KG1 (cell line): Measurements from ENCODE around the gene CRYZL1.

Experiments
- DNase-seq: peaks from one replicate; lab custom pipeline; 2025; lab: John Stamatoyannopoulos, UW

CRYZL1 gene

DNA sequence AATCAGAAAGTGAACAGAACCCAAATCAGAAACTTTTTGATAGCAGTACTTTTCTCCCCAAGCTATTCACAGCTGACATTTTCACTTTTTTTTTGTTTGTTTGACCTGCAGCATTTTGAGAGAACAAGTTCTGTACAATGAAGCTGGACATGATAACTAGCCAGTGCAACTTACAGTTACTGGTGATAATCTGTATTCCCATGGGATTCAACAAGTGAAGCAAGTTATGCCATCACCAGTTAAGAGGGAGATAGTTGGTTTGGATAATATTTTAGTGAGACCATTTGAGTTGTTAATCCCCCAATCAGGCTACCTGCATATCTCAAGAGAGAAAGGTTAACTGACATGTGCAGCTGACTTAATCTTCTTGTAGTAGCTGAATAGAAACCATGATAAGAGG lies 80.6 kb downstream of the CRYZL1 start:
- no peak for DNase-seq

- DNase-seq = no peak
Observed at GRCh38 chr21:33559813-33560212, 81.7 kb downstream of the CRYZL1 start.

DNA sequence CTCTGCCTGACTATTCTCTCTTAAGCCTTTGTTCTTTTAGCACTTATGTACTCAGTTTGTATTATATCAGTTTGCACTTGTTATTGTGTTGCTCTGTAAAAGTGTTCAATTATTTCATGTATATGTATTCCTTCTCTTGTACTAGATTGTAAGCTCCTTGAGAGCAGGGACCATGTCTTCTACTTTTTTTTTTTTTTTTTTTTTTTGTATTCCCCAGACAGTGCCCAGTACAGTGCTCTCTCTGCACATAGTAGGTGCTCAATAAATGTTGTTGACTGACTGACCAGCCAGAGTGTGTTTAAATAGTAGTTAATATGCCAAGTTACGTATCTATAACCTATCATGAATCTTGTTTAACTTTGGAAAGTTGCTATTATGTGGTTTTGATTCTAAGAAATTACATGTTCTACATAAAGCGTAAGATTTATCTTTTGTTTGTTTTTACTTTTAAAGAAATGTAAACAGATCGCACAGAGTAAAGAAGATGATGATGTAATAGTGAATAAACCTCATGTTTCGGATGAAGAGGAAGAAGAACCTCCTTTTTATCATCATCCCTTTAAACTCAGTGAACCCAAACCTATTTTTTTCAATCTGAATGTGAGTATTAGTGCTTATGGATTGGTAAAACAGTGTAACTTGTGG lies 82.6 kb downstream of the CRYZL1 start:
- DNase-seq = no peak

DNA sequence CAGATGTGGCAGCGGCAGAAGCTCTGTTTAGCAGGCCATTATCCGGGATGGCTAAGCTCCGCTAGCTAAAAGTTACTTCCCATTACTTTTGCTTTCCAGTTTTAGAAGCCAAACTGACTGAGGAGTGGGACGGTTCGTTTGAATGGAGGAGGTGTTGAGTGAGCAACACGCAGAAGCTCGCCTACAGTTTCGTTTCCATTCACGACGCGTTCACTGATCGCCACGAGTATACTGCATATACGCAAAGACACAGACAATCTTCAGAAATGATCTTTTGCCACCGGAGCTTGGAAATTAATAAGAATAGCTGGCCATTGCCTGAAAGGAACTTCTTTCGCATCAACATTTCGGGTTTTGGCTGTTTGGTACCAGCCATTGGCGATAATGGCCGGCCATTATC lies 84.1 kb downstream of the CRYZL1 start:
- DNase-seq = no peak

- DNase-seq = no peak
Observed at GRCh38 chr21:33554982-33555344, 86.6 kb downstream of the CRYZL1 start.

GRCh38 chr21:33554236-33554981 lies 87.1 kb downstream of the CRYZL1 start:
- DNase-seq = no peak

- DNase-seq = no peak
Observed at GRCh38 chr21:33552999-33553598, 88.4 kb downstream of the CRYZL1 start.

DNA sequence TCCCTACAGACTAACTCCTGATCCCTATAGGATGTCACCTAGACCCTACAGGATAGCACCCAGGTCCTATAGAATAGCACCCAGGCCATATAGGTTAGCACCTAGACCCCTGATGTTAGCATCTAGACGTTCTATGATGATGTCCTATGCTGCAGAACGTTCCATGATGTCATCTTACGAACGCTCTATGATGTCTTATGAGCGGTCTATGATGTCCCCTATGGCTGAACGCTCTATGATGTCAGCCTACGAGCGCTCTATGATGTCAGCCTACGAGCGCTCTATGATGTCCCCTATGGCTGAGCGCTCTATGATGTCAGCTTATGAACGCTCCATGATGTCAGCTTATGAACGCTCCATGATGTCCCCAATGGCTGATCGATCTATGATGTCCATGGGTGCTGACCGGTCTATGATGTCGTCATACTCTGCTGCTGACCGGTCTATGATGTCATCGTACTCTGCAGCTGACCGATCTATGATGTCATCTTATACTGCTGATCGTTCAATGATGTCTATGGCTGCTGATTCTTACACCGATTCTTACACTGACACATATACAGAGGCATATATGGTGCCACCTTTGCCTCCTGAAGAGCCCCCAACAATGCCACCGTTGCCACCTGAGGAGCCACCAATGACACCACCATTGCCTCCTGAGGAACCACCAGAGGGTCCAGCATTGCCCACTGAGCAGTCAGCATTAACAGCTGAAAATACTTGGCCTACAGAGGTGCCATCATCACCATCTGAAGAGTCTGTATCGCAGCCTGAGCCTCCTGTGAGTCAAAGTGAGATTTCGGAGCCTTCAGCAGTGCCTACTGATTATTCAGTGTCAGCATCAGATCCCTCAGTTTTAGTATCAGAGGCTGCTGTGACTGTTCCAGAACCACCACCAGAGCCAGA lies 89.2 kb downstream of the CRYZL1 start:
- DNase-seq = no peak

GRCh38 chr21:33551664-33552063 lies 89.9 kb downstream of the CRYZL1 start:
- DNase-seq = no peak

DNA sequence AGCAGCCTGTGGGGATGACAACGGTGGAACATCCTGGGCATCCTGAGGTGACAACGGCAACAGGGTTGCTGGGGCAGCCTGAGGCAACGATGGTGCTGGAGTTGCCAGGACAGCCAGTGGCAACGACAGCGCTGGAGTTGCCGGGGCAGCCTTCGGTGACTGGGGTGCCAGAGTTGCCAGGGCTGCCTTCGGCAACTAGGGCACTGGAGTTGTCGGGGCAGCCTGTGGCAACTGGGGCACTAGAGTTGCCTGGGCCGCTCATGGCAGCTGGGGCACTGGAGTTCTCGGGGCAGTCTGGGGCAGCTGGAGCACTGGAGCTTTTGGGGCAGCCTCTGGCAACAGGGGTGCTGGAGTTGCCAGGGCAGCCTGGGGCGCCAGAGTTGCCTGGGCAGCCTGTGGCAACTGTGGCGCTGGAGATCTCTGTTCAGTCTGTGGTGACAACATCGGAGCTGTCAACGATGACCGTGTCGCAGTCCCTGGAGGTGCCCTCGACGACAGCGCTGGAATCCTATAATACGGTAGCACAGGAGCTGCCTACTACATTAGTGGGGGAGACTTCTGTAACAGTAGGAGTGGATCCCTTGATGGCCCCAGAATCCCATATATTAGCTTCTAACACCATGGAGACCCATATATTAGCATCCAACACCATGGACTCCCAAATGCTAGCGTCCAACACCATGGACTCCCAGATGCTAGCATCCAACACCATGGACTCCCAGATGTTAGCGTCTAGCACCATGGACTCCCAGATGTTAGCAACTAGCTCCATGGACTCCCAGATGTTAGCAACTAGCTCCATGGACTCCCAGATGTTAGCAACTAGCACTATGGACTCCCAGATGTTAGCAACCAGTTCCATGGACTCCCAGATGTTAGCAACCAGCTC lies 90.5 kb downstream of the CRYZL1 start:
- DNase-seq = no peak

DNA sequence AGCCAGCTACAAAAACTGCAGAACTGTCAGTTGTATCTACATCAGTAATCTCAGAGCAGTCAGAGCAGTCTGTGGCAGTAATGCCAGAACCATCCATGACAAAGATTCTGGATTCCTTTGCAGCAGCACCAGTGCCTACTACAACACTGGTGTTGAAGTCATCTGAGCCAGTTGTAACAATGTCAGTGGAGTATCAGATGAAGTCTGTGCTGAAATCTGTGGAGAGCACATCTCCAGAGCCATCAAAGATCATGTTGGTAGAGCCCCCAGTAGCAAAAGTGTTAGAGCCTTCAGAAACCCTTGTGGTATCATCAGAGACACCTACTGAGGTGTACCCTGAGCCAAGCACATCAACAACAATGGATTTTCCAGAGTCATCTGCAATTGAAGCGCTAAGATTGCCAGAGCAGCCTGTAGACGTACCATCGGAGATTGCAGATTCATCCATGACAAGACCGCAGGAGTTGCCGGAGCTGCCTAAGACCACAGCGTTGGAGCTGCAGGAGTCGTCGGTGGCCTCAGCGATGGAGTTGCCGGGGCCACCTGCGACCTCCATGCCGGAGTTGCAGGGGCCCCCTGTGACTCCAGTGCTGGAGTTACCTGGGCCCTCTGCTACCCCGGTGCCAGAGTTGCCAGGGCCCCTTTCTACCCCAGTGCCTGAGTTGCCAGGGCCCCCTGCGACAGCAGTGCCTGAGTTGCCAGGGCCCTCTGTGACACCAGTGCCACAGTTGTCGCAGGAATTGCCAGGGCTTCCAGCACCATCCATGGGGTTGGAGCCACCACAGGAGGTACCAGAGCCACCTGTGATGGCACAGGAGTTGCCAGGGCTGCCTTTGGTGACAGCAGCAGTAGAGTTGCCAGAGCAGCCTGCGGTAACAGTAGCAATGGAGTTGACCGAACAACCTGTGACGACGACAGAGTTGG lies 91.4 kb downstream of the CRYZL1 start:
- no peak for DNase-seq

DNA sequence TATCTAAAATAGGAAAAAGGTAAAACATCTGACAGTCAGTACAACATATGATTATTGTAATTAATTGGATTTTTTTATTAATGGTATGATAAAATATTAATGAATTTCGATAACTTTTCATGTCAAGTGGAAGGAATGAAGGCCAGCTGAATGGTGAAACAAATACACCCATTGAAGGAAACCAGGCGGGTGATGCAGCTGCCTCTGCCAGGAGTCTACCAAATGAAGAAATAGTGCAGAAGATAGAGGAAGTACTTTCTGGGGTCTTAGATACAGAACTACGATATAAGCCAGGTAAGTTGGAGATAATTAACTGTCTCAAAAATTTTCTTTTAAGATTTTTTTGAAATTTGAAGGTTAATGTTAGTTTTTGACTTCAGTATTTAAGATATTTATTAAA lies 95.5 kb downstream of the CRYZL1 start:
- DNase-seq = no peak

DNA sequence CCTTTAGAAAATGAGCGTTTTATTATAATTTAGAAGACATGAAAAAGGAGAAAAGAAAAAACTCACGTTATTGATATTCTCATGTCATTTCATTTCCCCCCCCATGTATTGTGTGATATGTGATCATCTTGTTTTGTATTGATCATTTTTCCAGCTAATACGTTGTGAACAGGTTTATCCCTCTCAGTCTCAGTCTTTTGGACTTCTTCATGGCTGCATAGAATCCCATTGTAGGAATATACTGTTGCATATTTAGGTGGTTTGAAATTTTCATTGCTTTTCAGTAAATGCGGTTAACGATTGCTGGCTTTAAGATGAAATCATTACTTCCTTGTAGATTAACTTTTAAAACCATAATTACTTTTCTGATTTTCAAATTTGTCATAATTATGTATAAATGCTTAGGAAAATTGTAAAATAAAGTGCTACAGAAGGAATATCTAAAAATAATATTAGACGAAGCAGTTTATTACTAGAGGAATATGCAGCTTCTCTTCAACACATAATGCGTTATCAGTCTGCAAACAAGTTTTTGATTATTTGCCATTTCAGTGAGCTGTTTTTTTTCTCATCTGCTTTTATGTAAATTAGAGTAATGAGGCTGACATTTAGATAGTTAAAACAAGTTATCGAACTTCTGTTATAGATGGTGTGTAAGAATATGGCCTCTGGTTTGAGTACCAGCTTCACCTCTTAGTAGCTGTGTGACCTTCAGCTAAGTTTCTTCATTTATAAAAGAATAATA lies 96.9 kb downstream of the CRYZL1 start:
- DNase-seq = no peak

DNA sequence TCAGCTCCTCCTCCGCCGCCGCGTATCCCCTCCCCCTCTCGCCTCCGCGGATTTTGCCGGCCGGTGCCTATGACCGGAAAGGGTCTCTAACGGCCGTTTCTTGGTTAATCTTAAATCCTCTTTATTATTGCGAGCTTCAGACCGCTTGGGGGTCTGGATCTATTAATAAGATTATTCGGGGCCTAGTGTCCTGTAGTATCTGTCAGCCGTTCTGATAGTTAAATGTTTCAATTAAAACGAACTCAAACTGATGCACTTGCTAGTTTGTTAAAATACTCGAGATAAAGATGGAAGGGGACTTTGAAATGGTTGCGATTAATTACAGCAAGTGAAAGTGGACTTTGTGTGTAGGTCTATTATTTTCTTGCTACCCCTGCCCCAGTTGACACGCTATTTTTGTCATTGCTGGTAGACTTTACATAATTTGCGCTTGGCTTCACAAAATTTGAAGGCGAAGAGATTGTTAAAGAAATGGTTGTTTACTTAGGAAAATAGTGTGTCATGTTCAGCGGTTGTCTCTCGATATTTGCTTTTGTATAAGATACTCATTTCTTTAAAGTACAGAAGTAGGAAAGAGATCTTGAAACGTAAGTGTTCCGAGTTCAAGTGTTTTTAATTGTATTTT lies 97.9 kb downstream of the CRYZL1 start:
- DNase-seq = no peak

DNA sequence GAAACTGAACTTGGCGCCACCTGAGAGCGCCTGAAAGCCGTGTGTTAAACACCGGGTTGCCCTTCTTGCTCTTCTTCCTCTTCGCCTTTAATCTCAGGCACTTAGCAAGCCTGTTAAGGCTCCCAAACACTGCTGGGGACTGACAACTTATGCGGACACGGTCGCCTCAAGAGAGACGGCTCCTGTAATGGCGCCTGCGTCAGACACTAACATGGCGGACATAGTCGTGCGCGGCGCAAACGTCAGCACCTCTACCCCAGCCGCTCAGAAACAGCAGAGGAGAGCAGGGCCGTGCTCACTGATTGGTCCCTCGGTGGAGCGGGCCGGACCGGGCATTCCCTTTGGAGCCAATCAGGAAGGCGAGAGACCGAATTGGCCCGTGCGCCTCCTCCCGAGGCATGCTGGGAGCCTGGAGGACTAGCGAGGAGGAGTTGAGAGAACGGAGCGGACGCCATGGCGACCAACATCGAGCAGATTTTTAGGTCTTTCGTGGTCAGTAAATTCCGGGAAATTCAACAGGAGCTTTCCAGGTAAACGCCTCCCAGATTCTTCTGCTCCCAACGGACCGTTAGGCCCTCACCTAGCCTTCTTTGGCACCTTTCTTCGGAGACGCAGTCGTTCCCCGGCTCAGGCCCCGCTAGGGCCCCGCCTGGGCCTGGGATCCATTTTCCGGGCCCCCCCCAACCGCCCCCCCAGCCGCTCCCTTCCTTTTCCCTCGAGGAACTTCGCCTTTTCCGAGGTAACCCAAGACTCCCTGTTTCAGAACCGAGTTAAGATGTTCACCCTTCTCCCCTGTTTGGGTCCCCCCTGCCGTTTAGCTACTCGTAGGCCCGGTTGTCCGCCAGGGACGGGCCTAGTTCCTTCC lies 98.7 kb downstream of the CRYZL1 start, which contains the start of gene SON:
Gene SON (plus strand): TSS at position 399 of the 865 bp plus-strand sequence. CDS start 55 bp downstream, at position 454.
- DNase-seq = peak; percentile 94

GRCh38 chr21:33541756-33542639 lies 99.5 kb downstream of the CRYZL1 start, which contains the start of gene GART:
GART (minus strand) TSS chr21:33542117; CDS start chr21:33539315, 2,802 bp downstream.
- DNase-seq = peak; percentile 56
